GM21723 (cell line): ENCODE results near the gene LAMA4.

Experiments
- ATAC-seq: cut with Tn5 transposase; IDR thresholded peaks from one replicate; pipeline ENCODE4 v1.9.1; 2021; ENCODE audit warnings: mild to moderate bottlenecking, moderate library complexity; ENCODE audit not compliant: unreplicated experiment

The LAMA4 gene

GRCh38 chr6:112191509-112192020, 62.8 kb downstream of the LAMA4 start:
- ATAC-seq: no peak

DNA sequence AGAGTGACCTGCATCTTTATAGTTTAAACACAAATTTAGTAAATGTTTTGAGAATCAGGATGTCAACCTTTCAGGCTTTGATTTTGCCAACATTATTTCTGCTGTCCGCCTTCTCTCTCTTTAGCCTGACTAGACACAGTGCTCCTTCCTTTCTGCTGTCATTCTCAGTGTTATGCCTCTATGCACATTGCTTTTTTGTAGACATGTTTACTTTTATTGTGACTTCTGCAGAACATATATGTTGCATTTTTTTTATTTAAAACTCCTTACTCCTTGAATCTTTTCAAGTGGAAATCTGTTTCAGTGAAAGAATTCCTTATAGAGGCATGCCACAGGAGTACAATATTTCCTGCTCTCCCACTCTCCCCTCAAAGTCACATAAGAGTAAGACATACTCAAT, 64.2 kb downstream of the LAMA4 start:
- ATAC-seq: no peak

GRCh38 chr6:112189494-112189893, 64.9 kb downstream of the LAMA4 start:
- ATAC-seq: no peak

GRCh38 chr6:112188906-112189305, 65.5 kb downstream of the LAMA4 start:
- ATAC-seq: no peak

- ATAC-seq: no peak
Measured at GRCh38 chr6:112187736-112188135, 66.6 kb downstream of the LAMA4 start.

DNA sequence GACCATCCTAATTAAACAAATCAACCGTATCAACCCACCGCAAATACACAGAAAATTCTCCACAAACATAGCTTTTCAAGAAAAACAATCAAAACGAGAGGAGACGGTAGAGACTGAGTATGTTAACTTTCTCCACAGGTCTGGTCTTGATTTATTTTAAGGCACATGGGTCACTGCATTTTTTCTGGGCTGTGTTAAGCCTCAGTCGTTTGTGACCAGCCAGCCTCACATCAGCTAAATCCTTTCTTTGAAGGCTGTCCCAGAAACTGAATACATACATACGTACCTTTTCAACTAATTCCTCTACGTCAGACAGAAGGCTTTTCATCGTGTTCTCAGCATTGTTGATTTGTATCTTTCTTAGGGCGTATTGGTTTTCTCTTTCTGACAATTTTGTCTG, 69.4 kb downstream of the LAMA4 start:
- no peak for ATAC-seq

DNA sequence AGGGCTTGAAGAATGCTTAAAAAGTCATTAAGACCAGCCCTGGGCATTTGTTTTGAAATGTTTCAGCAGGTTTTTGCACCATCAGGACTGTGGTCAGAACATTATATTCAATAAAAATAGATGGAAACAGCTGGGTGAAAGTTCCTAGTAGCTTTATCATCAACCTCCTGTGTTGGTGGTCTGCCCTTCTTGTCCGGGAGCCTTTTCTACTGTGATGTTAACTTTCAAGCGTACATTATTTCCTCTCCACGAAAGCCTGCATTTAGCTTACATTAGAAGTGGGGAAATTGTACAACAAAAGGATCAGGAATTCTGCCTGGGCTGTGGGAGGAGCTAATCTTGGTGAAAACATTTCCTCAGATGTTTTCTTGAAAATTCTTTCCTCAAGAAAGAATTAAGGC, 71.1 kb downstream of the LAMA4 start:
- no peak for ATAC-seq

- ATAC-seq: no peak
Measured at GRCh38 chr6:112181130-112181529, 73.2 kb downstream of the LAMA4 start.

- peak; percentile 63 for ATAC-seq
Measured at GRCh38 chr6:112180095-112180820, 74.1 kb downstream of the LAMA4 start.

- no peak for ATAC-seq
Measured at GRCh38 chr6:112179631-112180030, 74.7 kb downstream of the LAMA4 start.

DNA sequence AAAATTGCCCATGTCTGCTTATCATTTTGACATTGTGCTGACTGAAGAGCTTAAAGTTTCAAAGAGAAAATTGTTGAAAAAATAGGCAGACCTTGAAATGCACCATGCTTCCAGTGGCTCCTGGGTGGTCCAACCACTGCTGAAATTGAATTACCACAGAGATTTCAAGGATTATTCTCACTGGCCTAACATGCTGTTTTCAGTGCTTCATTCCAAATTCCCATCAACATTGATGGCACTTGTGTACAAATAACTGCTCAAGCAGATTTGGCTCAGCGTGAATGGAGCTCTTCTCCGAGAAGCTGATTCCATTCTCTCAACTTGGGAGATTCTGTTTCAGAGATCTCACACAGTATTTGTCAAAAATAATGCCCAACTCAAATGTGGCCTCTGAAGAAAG, 75.5 kb downstream of the LAMA4 start:
- no peak for ATAC-seq

- no peak for ATAC-seq
Measured at GRCh38 chr6:112177092-112177491, 77.3 kb downstream of the LAMA4 start.

DNA sequence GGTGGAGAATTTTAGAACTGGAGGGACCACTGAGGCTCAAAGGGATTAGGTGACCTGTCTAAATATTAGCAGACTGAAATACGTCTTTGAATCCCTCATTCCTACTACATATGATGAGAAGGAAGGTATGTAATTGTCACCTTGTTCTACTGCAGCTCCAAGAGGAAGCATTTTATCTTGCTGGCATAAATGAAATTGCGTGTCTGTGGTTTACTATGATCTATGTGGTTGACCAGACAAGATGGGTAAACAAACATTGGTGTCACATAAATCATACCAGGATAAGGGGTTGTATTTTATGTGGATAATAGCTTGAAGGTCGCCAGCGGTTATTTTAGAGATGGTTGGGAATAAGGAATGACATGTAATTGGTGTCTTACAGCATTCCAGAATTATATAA, 78.2 kb downstream of the LAMA4 start:
- ATAC-seq: no peak

DNA sequence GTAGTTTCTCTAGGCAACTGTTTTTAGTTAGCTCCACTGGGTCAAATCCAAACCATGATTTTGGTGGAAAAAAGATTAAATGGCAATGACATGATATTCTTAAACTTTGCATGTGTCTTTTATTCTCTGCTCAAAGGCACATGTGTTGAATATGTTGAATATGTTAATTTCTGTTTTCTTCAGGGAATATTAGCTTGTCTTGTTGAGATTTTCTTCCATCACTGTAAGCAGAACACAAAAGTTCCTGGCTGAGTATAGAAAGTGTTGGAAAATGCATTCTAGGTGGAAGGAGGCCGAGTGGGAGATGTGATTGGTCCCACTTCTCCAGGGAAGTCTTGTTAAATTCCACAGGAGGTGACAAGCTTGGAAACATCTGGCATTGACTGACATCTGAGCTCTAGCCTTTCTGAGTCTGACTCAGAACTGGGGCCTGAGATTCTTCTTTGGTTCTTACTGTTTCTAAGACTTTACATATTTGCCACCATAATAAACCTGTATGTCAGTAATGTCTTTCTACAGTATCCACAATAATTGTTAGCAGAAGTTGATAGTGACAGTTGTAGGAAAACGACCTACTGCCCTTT, 81.1 kb downstream of the LAMA4 start:
- no peak for ATAC-seq

DNA sequence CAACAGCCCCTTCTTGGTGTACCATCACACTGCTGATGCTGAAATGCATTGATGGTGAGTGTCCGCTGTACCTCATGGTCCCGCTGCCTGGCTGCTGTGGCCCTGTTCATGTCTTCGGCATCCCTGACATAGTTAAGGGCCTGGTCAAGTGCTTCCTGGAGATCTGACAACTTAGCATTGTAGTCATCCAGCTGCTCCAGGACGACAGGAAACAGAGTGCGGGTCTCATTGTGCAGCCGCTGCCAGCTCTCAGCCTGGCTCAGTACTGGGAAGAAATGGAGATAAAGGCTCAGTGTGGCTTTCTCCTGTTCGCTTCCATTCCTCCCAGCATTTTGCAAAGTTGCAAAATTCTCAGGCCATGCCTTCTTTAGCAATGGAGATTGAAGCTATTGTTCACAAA, 81.8 kb downstream of the LAMA4 start:
- no peak for ATAC-seq

DNA sequence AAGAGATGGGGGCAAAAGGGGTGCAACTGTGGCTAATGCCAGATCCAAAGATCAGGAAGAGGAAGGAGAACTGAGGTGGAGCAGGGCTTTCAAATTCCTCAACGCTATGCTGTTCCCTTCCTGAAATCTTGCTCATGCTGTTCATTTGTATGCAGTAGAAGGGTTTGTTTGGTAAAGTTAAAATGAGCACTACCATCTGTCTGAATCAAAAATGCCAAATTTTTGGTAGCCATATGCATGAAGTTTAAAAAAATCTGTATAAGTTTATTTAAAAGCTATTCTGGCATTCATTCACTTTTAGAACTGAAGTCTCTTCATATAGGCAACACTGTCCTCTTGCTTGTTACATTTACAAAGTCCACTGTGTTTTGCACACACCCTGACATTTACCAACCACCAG, 84.8 kb downstream of the LAMA4 start:
- ATAC-seq: no peak

DNA sequence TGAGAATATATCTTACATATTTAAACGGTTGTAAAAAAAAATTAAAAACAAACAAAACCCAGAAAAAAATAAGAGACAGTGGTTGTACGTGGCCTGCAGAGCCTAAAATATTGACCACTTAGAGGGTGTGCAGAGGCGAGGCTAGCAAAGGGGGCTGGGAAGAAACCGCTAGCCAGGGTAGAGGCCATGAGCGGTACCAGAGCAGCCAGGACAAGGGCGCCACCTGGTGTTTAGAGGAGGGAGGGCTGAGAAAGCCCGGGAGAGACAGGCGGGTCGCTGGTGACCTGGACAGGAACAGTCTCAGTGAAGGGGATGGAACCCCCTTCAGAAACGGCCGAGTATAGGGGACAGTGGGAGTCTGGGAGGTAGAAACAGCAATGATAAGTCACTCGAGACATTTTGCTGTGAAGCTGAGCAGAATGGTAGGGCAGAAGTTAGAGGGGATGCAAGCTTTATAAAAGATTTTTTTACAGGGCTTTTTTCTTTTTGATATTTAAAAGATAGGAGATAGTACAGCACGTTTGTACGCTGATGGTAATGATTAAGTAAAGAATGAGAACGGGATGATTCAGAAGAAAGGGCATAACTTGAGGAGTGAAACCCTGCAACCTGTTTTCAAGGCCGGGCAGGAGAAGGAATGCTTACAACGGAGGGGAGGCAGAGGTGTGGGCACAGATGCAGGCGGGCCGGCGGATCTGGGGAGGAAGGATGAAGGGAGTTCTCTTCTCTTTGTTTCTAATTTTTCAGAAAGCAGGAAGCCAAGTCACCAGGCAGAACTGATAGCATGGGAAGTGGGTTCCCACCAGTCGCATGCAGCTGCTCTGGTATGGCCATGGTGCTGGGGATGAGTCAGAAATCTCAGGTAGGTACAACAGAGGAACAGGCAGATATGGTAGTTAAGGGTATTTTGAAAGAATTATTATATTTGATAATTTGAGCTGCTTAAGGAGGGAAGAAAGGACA, 90.8 kb downstream of the LAMA4 start:
- ATAC-seq: peak; percentile 99

DNA sequence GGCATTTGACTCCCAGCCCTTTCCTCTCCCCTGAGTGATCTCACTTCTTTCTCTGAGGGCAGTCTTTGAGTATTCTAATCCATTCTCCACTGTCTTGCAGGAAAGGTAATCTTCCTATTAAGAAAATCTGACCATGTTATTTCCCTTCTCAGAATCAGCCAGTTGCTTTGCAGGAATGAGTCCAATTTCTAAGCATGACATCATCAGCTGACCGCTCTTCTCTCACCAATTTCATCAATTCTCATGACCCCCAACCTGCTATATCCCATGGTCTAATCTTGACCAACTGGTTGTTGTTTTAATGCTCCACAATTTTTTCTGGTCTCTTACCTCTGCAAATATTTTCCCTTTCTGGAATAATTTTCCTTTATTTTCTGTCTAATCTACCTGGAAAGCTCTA, 93.6 kb downstream of the LAMA4 start:
- ATAC-seq: no peak

GRCh38 chr6:112156668-112157067, 97.7 kb downstream of the LAMA4 start:
- no peak for ATAC-seq

GRCh38 chr6:112155886-112156285, 98.5 kb downstream of the LAMA4 start:
- ATAC-seq: no peak

DNA sequence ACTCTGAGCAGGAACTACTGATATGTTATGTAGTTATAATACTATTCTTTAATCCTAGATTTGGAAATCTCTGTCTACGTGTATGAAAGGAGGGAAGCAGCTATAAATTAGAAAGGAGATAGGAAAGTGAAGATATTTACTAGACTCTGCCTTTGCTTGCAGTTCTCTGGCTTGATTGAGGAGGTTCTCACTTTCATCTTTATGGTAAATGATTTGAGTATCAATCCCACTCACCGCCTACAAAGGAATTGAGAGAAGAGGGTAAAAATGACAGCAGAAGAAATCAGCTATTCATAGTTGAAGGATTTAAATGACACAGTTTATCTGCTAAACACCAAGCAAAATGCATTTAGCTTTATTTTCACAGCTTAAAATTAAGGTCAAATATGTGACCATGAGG, 99.7 kb downstream of the LAMA4 start:
- no peak for ATAC-seq
